Nephron (organoid): ENCODE measurements around the gene TIMM29.
A peak's percentile ranks its signal among the peaks of the same experiment; 100 is the strongest.

ENCODE experiments used
- H3K27ac Mint-ChIP-seq, 3 experiments: 2 replicates each; pipeline ENCODE4 v1.8.0; 2020; ENCODE audit warnings: mixed read lengths in 3 of 3, mild to moderate bottlenecking in 2 of 3, moderate library complexity in 1 of 3
- H3K27me3 Mint-ChIP-seq: 2 replicates; pipeline ENCODE4 v1.8.0; 2021; ENCODE audit warnings: low read depth, mild to moderate bottlenecking, moderate library complexity, mixed read lengths
- H3K36me3 Mint-ChIP-seq: 2 replicates; pipeline ENCODE4 v1.8.0; 2020; ENCODE audit warnings: low read depth, mixed read lengths
- H3K4me1 Mint-ChIP-seq: 2 replicates; pipeline ENCODE4 v1.8.0; 2020; ENCODE audit warnings: mixed read lengths
- H3K4me3 Mint-ChIP-seq, 3 experiments: 2 replicates each; pipeline ENCODE4 v1.8.0; 2020; ENCODE audit warnings: mild to moderate bottlenecking in 3 of 3, mixed read lengths in 3 of 3, moderate library complexity in 2 of 3
- H3K9me3 Mint-ChIP-seq: 2 replicates; pipeline ENCODE4 v1.8.0; 2020; ENCODE audit warnings: mixed read lengths
- TF ChIP-seq, protein P1 (sequence below), 3 experiments: fragments of 200-600 bp; sonication (generic); IDR thresholded peaks; one replicate each; pipeline ENCODE4 v1.5.0; 2021; ENCODE audit warnings: antibody characterized with exemption in 3 of 3; ENCODE audit not compliant: unreplicated experiment in 3 of 3

TIMM29 gene

DNA sequence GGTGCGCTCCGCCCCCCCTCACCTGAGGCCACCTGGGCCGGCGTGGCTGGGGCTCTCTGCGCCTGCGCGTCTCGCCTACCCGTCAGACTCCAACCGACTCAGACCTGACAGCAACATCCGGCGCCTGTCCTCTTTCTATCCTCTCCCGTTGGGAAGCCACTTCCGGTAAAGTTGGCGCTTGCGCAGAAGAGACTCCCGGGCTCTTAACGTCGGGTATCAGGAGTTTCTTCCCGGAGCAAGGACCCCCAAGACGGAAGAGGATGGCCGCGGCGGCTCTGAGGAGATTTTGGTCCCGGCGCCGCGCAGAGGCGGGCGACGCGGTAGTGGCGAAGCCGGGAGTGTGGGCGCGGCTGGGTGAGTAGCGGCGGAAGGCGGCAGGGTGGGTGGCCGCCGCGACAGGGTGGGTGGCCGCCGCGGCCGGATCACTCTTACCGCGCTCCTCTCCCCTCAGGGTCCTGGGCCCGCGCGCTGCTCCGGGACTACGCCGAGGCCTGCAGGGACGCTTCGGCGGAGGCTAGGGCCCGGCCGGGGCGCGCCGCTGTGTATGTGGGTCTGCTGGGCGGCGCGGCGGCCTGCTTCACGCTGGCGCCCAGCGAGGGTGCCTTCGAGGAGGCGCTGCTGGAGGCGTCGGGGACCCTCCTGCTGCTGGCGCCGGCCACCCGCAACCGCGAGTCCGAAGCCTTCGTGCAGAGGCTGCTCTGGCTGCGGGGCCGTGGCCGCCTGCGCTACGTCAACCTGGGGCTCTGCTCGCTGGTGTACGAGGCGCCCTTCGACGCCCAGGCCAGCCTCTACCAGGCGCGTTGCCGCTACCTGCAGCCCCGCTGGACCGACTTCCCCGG lies at the start of gene TIMM29, which contains the start of gene YIPF2:
TIMM29 (plus strand) TSS at position 249 of the 839 bp plus-strand sequence; CDS start at position 261, 12 bp downstream.
YIPF2 (minus strand) TSS at position 77 of the 839 bp plus-strand sequence. CDS start 229 bp downstream, outside the sequence.
- Mint-ChIP-seq H3K27ac (peak within 1 kb of the TSS; percentile 70 to 91 (median 90)), H3K4me1 (peaks cover 4% of the 10 kb centered on the region), H3K36me3 (peaks cover 19% of the 10 kb centered on the region), H3K4me3 (peak within 1 kb of the TSS; percentile 94 to 99 (median 96)), H3K9me3 (no peaks in the 10 kb centered on the region), H3K27me3 (no peaks in the 10 kb centered on the region)
- TF ChIP-seq, protein P1, sequence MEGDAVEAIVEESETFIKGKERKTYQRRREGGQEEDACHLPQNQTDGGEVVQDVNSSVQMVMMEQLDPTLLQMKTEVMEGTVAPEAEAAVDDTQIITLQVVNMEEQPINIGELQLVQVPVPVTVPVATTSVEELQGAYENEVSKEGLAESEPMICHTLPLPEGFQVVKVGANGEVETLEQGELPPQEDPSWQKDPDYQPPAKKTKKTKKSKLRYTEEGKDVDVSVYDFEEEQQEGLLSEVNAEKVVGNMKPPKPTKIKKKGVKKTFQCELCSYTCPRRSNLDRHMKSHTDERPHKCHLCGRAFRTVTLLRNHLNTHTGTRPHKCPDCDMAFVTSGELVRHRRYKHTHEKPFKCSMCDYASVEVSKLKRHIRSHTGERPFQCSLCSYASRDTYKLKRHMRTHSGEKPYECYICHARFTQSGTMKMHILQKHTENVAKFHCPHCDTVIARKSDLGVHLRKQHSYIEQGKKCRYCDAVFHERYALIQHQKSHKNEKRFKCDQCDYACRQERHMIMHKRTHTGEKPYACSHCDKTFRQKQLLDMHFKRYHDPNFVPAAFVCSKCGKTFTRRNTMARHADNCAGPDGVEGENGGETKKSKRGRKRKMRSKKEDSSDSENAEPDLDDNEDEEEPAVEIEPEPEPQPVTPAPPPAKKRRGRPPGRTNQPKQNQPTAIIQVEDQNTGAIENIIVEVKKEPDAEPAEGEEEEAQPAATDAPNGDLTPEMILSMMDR (IDR thresholded peaks at IDR 0.05; ENCODE audit: unreplicated experiment in 3 of 3) = no peak

DNA sequence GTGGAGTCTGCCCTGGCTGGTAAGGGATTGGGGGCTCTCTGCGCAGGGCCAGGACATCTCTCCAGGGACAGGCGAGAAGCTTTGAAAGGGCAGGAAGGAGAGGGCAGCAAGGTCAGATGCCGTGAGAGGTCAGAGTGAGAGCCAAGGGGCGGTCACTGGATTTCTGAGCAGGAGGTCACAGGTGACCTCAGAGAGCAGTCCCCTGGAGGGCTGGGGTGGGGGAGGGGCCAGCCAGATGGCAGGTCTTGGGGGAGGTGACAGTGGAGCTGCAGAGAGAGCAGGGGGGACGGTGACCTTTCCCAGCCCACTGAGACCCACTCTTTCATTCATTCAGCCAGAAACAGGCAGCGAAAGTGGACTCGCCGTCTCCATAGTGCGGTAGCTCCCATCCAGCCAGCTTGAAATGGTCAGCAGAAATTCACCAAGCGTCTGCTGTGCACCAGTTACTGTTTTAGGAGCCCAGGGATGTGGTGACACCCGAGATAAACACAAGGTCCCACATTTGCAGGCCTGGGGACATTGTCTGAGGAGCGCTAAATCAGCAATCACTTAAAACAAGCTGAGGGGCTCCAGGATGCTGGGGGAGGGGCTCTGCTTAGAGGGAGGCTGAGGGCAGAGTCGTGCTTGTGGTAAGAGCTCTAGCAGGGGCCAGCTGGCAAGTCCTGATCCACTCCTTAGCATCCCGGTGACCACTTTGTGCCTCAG lies 47.1 kb upstream of the TIMM29 start:
- Mint-ChIP-seq H3K27me3 (no peaks in the 10 kb centered on the region), H3K4me3 (peak overlapping the region in 1 of 3 experiments; percentile 60), H3K4me1 (peaks cover 39% of the 10 kb centered on the region), H3K9me3 (no peaks in the 10 kb centered on the region), H3K36me3 (no peaks in the 10 kb centered on the region), H3K27ac (peak overlapping the region; percentile 20 to 66 (median 20))
- TF ChIP-seq, protein P1 (IDR thresholded peaks at IDR 0.05; ENCODE audit: unreplicated experiment in 3 of 3) = no peak

DNA sequence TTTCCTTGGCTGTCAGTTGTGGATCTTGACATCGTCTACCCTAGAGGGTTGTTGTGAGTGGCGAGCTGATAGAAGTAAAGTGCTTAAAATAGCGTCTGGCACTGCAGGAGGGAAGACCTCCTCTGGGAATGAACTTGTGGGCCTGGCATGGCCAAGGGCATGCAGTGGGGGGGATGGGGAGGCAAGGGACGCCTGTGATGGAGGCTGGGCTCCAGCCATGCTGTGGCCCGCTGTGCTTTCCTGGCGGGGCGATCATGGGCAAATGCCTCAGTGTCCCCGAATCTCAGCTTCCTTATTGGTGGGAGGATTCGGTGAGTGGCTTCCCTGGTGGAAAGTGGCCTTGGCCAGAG lies 46.5 kb upstream of the TIMM29 start:
- TF ChIP-seq, protein P1 (IDR thresholded peaks at IDR 0.05; ENCODE audit: unreplicated experiment in 3 of 3) = no peak
- no peaks in the 10 kb centered on the region for H3K36me3 Mint-ChIP-seq
- H3K27me3 Mint-ChIP-seq = no peaks in the 10 kb centered on the region
- no peaks in the 10 kb centered on the region for H3K9me3 Mint-ChIP-seq
- peaks cover 36% of the 10 kb centered on the region for H3K4me1 Mint-ChIP-seq
- peak overlapping the region in 1 of 3 experiments; percentile 20 for H3K27ac Mint-ChIP-seq
- H3K4me3 Mint-ChIP-seq = no peak overlapping the region

DNA sequence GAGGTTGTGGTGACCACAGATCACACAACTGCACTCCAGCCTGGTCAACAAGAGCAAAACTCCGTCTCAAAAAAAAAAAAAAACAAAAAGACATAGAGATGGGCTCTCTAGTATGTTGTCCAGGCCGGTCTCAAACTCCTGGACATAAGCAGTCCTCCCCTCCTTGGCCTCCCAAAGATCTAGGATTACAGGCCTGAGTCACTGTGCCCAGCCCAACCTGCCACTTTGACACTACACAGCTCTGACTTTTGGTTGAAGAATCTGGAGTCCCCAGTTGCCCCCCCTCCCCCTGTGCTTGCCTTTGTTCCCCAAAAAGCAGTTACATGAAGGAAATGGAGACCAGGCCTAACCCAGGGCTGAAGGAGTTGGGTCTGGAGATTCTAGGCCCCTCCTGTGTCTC lies 44.3 kb upstream of the TIMM29 start:
- Mint-ChIP-seq H3K4me1 (peaks cover 42% of the 10 kb centered on the region), H3K27ac (peak overlapping the region in 1 of 3 experiments; percentile 96), H3K36me3 (no peaks in the 10 kb centered on the region), H3K4me3 (no peak overlapping the region), H3K9me3 (no peaks in the 10 kb centered on the region), H3K27me3 (no peaks in the 10 kb centered on the region)
- TF ChIP-seq, protein P1 (IDR thresholded peaks at IDR 0.05; ENCODE audit: unreplicated experiment in 3 of 3) = no peak

DNA sequence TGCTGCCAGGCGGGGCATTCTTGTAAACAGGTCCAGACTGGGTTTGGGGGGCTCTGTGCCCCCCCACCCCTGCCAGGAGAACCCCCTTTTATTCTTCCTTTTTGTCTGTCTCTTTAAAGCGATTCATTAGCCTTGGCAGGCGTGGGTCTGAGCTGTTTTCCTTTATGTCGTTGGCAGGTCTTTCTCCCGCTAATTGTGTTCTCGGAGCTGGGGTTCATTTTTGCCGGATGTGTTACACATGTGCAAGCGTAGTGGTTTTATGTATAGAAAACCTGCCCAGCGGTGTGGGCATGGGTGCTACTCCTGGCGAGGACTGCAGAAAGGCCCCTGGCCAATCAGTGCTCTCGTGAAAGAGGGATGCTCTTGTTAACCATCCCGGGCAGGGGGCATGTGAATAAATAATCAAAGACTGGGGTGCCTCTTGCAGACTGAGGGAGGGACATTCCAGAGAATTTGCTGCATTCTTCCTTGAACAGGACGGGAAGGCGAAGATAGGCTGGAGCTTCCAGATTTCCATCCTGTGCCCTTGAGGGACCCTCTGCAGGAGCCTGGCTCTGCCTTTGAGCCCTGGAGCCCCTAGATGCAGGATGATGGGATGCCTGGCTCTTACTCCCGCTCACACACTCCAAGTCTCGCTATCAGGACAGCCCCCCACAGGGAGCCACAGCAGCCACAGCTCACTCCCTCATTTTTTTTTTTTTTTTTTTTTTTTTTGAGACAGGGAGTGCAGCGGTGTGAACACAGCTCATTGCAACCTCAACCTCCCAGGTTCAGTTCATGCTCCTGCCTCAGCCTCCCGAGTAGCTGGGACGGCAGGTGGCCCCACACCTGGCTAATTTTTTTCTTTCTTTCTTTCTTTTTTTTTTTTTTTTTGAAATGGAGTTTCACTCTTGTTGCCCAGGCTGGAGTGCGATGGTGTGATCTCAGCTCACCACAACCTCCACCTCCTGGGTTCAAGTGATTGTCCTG lies 43.1 kb upstream of the TIMM29 start:
- Mint-ChIP-seq H3K4me1 (peaks cover 40% of the 10 kb centered on the region), H3K27ac (peak overlapping the region; percentile 77 to 96 (median 92))

More for the DNA sequence above, 43.1 kb upstream of the TIMM29 start:
- H3K36me3 Mint-ChIP-seq = no peaks in the 10 kb centered on the region
- TF ChIP-seq, protein P1 (IDR thresholded peaks at IDR 0.05; ENCODE audit: unreplicated experiment in 3 of 3) = no peak
- H3K4me3 Mint-ChIP-seq = peak overlapping the region in 1 of 3 experiments; percentile 25
- H3K9me3 Mint-ChIP-seq = no peaks in the 10 kb centered on the region
- H3K27me3 Mint-ChIP-seq = no peaks in the 10 kb centered on the region
